A673 (cell line): ENCODE data around the gene HPS4.

Source experiments
- CTCF ChIP-seq: fragments of 300-800, 200-600 bp; sonication (generic); conservative IDR thresholded peaks from 2 replicates; pipeline ENCODE4 v1.5.1; 2017; ENCODE audit warnings: low read depth, mild to moderate bottlenecking, antibody characterized with exemption, low read length, moderate library complexity, mixed read lengths
- EZH2 ChIP-seq: fragments of 200-600 bp; sonication (generic); IDR thresholded peaks from 2 replicates; pipeline ENCODE4 v1.6.1; 2017; ENCODE audit warnings: borderline replicate concordance, low read depth, mild to moderate bottlenecking, mixed read lengths, antibody characterized with exemption, low read length; ENCODE audit not compliant: poor library complexity, severe bottlenecking

GRCh38 chr22:26432619-26433311, 50.8 kb downstream of the HPS4 start:
- no peak for TF ChIP-seq EZH2
- no peak for TF ChIP-seq CTCF
